Smooth muscle cell (in vitro differentiated cells): ENCODE results near the gene CIBAR2. TPM values are rescaled to one million over a fixed set of nuclear protein-coding genes. Genes with fewer than 3 reads are reported as not detected.

Source experiments
- DNase-seq: peaks from one replicate; lab custom pipeline; 2025; ENCODE audit not compliant: unreplicated experiment; lab: John Stamatoyannopoulos, UW
- H2AFZ ChIP-seq: fragments of 200-600 bp; sonication (generic); 2 replicates; pipeline ENCODE4 v1.6.0; 2016; ENCODE audit warnings: antibody characterized with exemption, low read depth, mild to moderate bottlenecking
- H3F3A ChIP-seq: fragments of 200-600 bp; sonication (generic); 2 replicates; pipeline ENCODE4 v1.6.0; 2017; ENCODE audit warnings: antibody characterized with exemption, low read depth
- H3K27ac ChIP-seq: fragments of 200-600 bp; sonication (generic); 2 replicates; pipeline ENCODE4 v1.5.1; 2016; ENCODE audit warnings: low read depth, mild to moderate bottlenecking
- H3K27me3 ChIP-seq: fragments of 200-600 bp; sonication (generic); 2 replicates; pipeline ENCODE4 v1.6.1; 2016; ENCODE audit warnings: low read depth, mild to moderate bottlenecking
- H3K36me3 ChIP-seq: fragments of 200-600 bp; sonication (generic); 2 replicates; pipeline ENCODE4 v1.5.1; 2016; ENCODE audit warnings: low read depth
- H3K4me1 ChIP-seq: fragments of 200-600 bp; sonication (generic); 2 replicates; pipeline ENCODE4 v1.5.1; 2016; ENCODE audit warnings: low read depth
- H3K4me2 ChIP-seq: fragments of 200-600 bp; sonication (generic); 2 replicates; pipeline ENCODE4 v1.6.0; 2016; ENCODE audit warnings: mild to moderate bottlenecking
- H3K4me3 ChIP-seq: fragments of 200-600 bp; sonication (generic); 2 replicates; pipeline ENCODE4 v1.5.1; 2016; ENCODE audit warnings: mild to moderate bottlenecking
- H3K79me2 ChIP-seq: fragments of 200-600 bp; sonication (generic); 2 replicates; pipeline ENCODE4 v1.6.0; 2016; ENCODE audit warnings: low read depth, mild to moderate bottlenecking
- H3K9ac ChIP-seq: fragments of 200-600 bp; sonication (generic); 2 replicates; pipeline ENCODE4 v1.6.0; 2016; ENCODE audit warnings: low read depth
- H3K9me3 ChIP-seq: fragments of 200-600 bp; sonication (generic); replicated peaks from 2 replicates; pipeline ENCODE4 v1.5.1; 2016; ENCODE audit warnings: low read depth
- H4K20me1 ChIP-seq: fragments of 200-600 bp; sonication (generic); 2 replicates; pipeline ENCODE4 v1.6.0; 2016; ENCODE audit warnings: low read depth
- WGBS: methylation state at CpG from one replicate; pipeline ENCODE4 v1.1.7; 2016; ENCODE audit warnings: low lambda C conversion rate; 5-methylcytosine and 5-hydroxymethylcytosine counted together
- polyA plus RNA-seq: library from polyadenylated mRNA; unstranded; fragments of >200 nt; fragmentation: Nextera tagmentation; extraction: Ambion mirVana; gene quantifications from 2 replicates; pipeline ENCODE4 v1.2.1, GENCODE V29; 2016
- total RNA-seq: library from RNA; depleted of rRNA; stranded (reverse); fragments of >200 nt; gene quantifications from 2 replicates; pipeline ENCODE4 v1.2.3, GENCODE V29; 2014
- TF ChIP-seq, protein P1 (sequence below): fragments of 200-600 bp; sonication (generic); IDR thresholded peaks from 2 replicates; pipeline ENCODE4 v1.5.1; 2017; ENCODE audit warnings: borderline replicate concordance, mild to moderate bottlenecking, antibody characterized with exemption; ENCODE audit not compliant: insufficient read depth, poor library complexity, severe bottlenecking

The CIBAR2 gene
- total and polyA plus RNA-seq, 2 experiments from 2014 or later = not detected

DNA sequence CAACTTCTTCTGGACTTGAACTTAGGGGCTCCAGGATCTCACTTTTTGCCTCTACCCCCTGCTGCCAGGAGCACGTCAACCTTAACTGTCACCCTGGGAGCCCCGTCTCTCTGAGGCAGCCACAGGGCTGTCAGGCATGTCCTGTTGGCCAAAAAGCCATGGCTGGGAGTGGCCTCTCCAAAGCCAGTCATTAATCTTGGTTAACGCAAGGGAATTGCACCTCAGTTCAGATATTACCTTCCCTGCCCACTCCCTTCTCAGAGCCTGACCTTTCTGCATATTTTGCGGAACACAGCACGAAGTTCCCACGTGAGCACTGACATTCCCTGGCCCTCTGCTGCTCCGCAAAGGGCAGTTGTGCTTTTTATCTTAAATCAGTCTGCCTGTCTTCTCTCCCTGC, 44.2 kb upstream of the CIBAR2 start:
- TF ChIP-seq, protein P1, sequence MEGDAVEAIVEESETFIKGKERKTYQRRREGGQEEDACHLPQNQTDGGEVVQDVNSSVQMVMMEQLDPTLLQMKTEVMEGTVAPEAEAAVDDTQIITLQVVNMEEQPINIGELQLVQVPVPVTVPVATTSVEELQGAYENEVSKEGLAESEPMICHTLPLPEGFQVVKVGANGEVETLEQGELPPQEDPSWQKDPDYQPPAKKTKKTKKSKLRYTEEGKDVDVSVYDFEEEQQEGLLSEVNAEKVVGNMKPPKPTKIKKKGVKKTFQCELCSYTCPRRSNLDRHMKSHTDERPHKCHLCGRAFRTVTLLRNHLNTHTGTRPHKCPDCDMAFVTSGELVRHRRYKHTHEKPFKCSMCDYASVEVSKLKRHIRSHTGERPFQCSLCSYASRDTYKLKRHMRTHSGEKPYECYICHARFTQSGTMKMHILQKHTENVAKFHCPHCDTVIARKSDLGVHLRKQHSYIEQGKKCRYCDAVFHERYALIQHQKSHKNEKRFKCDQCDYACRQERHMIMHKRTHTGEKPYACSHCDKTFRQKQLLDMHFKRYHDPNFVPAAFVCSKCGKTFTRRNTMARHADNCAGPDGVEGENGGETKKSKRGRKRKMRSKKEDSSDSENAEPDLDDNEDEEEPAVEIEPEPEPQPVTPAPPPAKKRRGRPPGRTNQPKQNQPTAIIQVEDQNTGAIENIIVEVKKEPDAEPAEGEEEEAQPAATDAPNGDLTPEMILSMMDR = no peak
- Histone ChIP-seq H3K27ac (no peak overlapping the region), H3K4me1 (peaks cover 13% of the 10 kb centered on the region), H3K9ac (no peak overlapping the region), H3F3A (peaks cover 5% of the 10 kb centered on the region), H3K36me3 (no peaks in the 10 kb centered on the region), H3K79me2 (no peaks in the 10 kb centered on the region), H3K4me3 (no peak overlapping the region), H4K20me1 (no peaks in the 10 kb centered on the region), H3K9me3 (no peaks in the 10 kb centered on the region), H2AFZ (no peak overlapping the region), H3K27me3 (no peaks in the 10 kb centered on the region), H3K4me2 (no peak overlapping the region)
- no peak for DNase-seq
- WGBS = 86% methylated on average over 7 of the region's 7 CpGs

DNA sequence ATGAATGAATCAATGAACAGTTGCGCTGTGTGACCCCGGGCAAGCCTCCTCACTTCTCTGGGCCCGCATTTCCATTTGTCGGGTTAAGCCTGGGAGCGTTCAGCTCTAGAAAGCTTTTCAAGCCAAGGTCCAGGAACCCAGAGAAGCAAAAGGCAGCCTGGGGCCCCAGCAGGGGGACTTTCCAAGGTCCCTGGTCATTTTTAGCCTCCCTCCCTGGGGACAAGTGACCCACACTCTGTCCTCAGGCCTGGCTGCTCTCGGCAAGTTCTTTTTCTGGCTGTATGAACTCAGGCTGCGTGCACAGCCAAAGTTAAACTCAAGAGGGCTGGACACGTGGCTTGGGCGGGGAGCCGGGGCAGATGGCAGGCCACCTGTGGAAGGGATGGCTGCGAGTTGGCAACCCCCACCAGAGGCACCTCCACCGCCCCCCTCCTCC, 41.4 kb upstream of the CIBAR2 start:
- WGBS = 93% methylated on average over 12 of the region's 12 CpGs
- TF ChIP-seq, protein P1 = no peak
- H3K79me2 ChIP-seq = no peaks in the 10 kb centered on the region

DNA sequence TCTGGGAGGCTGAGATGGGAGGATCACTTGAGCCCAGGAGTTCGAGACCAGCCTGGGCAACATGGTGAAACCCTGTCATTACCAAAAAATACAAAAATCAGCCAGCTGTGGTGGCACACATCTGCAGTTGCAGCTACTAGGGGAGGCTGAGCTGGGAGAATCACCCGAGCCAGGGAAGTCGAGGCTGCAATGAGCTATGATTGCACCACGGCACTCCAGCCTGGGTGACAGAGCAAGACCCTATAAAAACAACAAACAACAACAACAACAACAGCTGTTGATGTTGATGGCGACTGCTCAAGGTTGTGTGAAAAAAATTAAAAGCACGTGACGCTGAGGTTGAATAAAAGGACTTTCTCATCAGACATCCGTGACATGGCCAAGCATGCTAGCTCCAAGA, 40.8 kb upstream of the CIBAR2 start:
- DNase-seq = no peak
- TF ChIP-seq, protein P1 = no peak
- peaks cover 5% of the 10 kb centered on the region for H3F3A ChIP-seq
- H3K4me1 ChIP-seq = peaks cover 8% of the 10 kb centered on the region
- H4K20me1 ChIP-seq = no peaks in the 10 kb centered on the region
- H3K9ac ChIP-seq = no peak overlapping the region
- no peak overlapping the region for H3K27ac ChIP-seq
- H3K27me3 ChIP-seq = no peaks in the 10 kb centered on the region
- no peak overlapping the region for H3K4me2 ChIP-seq
- no peak overlapping the region for H3K4me3 ChIP-seq
- WGBS = 92% methylated on average over 8 of the region's 8 CpGs
- no peaks in the 10 kb centered on the region for H3K9me3 ChIP-seq
- H3K36me3 ChIP-seq = no peaks in the 10 kb centered on the region
- H2AFZ ChIP-seq = no peak overlapping the region
- H3K79me2 ChIP-seq = no peaks in the 10 kb centered on the region

More for the DNA sequence above, 41.4 kb upstream of the CIBAR2 start:
- Histone ChIP-seq H3K36me3 (no peaks in the 10 kb centered on the region), H2AFZ (no peak overlapping the region), H3F3A (peaks cover 5% of the 10 kb centered on the region), H3K4me1 (peaks cover 14% of the 10 kb centered on the region), H4K20me1 (no peaks in the 10 kb centered on the region), H3K27me3 (no peaks in the 10 kb centered on the region), H3K9ac (no peak overlapping the region), H3K4me2 (no peak overlapping the region), H3K27ac (no peak overlapping the region), H3K4me3 (no peak overlapping the region), H3K9me3 (no peaks in the 10 kb centered on the region)
- DNase-seq = no peak

DNA sequence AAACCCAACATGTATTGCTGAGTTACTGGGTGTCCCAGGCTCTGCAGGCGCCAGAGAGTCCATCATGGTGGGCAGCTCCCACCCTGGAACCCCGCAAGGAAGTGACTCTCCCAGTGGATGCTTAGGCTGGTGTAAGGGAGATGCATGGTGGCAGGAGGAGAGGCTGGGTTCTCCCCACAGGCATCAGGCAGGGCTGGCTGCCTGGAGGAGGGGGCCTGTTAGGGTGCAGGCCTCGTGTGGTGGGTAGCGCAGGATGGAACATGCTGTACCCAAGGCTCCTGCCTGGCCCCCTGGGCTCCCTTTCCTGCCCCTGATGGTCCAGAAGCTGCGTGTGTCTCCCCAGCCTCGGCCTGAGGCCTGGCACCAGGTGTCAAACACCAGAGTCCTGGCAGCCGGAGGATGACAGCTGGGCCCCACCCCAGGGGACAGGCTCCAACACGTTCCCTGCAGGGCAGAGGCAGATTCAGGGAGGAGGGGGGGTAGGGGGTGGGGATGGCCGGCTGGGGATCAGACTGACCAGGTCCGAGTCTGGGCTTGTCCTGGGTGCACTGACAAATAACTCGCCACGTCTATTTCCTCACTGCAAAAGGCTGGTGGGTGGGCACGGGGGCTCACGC, 40.2 kb upstream of the CIBAR2 start:
- WGBS = 86% methylated on average over 14 of the region's 14 CpGs
- TF ChIP-seq, protein P1 = no peak
- H4K20me1 ChIP-seq = no peaks in the 10 kb centered on the region
- DNase-seq = no peak
- no peak overlapping the region for H3K4me3 ChIP-seq
- H3K36me3 ChIP-seq = no peaks in the 10 kb centered on the region
- peaks cover 5% of the 10 kb centered on the region for H3F3A ChIP-seq
- no peak overlapping the region for H3K9ac ChIP-seq
- H3K4me2 ChIP-seq = no peak overlapping the region
- H2AFZ ChIP-seq = no peak overlapping the region
- no peaks in the 10 kb centered on the region for H3K9me3 ChIP-seq
- H3K27me3 ChIP-seq = no peaks in the 10 kb centered on the region
- H3K4me1 ChIP-seq = peaks cover 8% of the 10 kb centered on the region
- no peak overlapping the region for H3K27ac ChIP-seq
- no peaks in the 10 kb centered on the region for H3K79me2 ChIP-seq
